Heart right ventricle (tissue), 16 donors: ENCODE data around the gene PADI2. TPM values are rescaled to one million over a fixed set of nuclear protein-coding genes. Genes with fewer than 3 reads are reported as not detected.

Experiments used
- ATAC-seq, 8 donors: fragments of 200-7000 bp; cut with Tn5 transposase; one replicate each; pipeline ENCODE4 v1.9.1; 2020; ENCODE audit warnings: mild to moderate bottlenecking in 8 of 8, moderate library complexity in 8 of 8, moderate number of reproducible peaks in 1 of 8
- DNase-seq, 2 donors: peaks; one replicate each; pipeline ENCODE4 v3.0.0-alpha.2; 2020
- H3K27ac ChIP-seq, 10 donors: fragments of 200-600 bp; sonication (generic) in 2 of 10; one replicate each; pipeline versions ENCODE4 v1.5.0 to v1.8.0; 2020 to 2022; ENCODE audit warnings: mild to moderate bottlenecking in 3 of 10
- H3K27me3 ChIP-seq, 7 donors: fragments of 200-600 bp; one replicate each; pipeline ENCODE4 v1.8.0; 2021 to 2022; ENCODE audit warnings: mild to moderate bottlenecking in 2 of 7
- H3K36me3 ChIP-seq, 9 donors: fragments of 200-600 bp; sonication (generic) in 1 of 9; one replicate each; pipeline versions ENCODE4 v1.5.0 to v1.8.0; 2020 to 2022; ENCODE audit warnings: mild to moderate bottlenecking in 2 of 9
- H3K4me1 ChIP-seq, 9 donors: fragments of 200-600 bp; sonication (generic) in 1 of 9; one replicate each; pipeline versions ENCODE4 v1.5.0 to v1.8.0; 2020 to 2022; ENCODE audit warnings: mild to moderate bottlenecking in 4 of 9
- H3K4me3 ChIP-seq, 10 donors: fragments of 200-600 bp; sonication (generic) in 2 of 10; one replicate each; pipeline versions ENCODE4 v1.5.0 to v1.8.0; 2020 to 2022; ENCODE audit warnings: mild to moderate bottlenecking in 7 of 10, moderate library complexity in 2 of 10
- H3K9me3 ChIP-seq, 11 donors: fragments of 200-600 bp in 10 of 11; sonication (generic) in 2 of 11; one replicate each; pipeline versions ENCODE4 v1.5.0 to v1.8.0; 2013 to 2022; ENCODE audit warnings: mild to moderate bottlenecking in 2 of 11, control low read depth in 1 of 11, moderate library complexity in 1 of 11
- CTCF ChIP-seq, 9 donors: fragments of 200-600 bp; sonication (generic) in 2 of 9; IDR thresholded peaks; one replicate each; pipeline versions ENCODE4 v1.5.0 to v1.8.0; 2021 to 2022; ENCODE audit warnings: antibody characterized with exemption in 9 of 9, mild to moderate bottlenecking in 5 of 9, moderate library complexity in 1 of 9
- WGBS, 2 donors: extraction: QIAGEN DNeasy Blood & Tissue Kit; methylation state at CpG; one replicate each; pipeline ENCODE4 v1.1.7; 2013; ENCODE audit warnings: inconsistent platforms in 1 of 2; 5-methylcytosine and 5-hydroxymethylcytosine counted together
- intact Hi-C, 10 donors: fragments of 100-400 bp; cut with DNase I; formaldehyde crosslinking; loops; one replicate each; pipeline versions ENCODE4 v1.11.1 to v1.14.2; 2022
- polyA plus RNA-seq, 2 donors: library from polyadenylated mRNA; stranded (reverse); fragments of 200-250 nt; gene quantifications; one replicate each; pipeline ENCODE4 v1.2.3, GENCODE V29; 2013
- total RNA-seq, 10 donors: library from RNA; stranded (reverse); fragmentation: NEBNext Ultra II Directional in 3 of 10; extraction: Animal tissue kit (Norgen Biotek cat#: 25700) in 3 of 10; gene quantifications; one replicate each; pipeline versions ENCODE4 v1.2.1 to v1.2.4, GENCODE V29; 2021 to 2023
- donor health status: Arrhythmogenic right ventricular cardiomyopathy.
- donor health status: ischemic (EF 13 %, LVEDD 7.1; RV severe dilation, severe dysfunction).
- donor health status: healthy with polysubstance abuse.
- donor health status: DM: no; HTN: yes; CAD: no.
- donor health status: DM: no; HTN: no; CAD: no.
- donor health status: ischemic (EF 25% LVEDD 6.9; RV normal size, moderate dysfunction).
- donor health status: ischemic (EF 25% LVEDD 5.7; RV mildly dilated, moderate dysfunction).
- donor health status: healthy.
- donor health status: DM: yes; HTN: yes; CAD: no.
- donor health status: Ischemic cardiomyopathy.
- donor health status: ischemic (EF 35%, LVEDD 5.7; RV mildly dilated, moderate dysfunction).
- donor health status: nonischemic (EF 11% LVEDD 7.7; RV severe dilation, severe dysfunction).
- donor health status: DM: yes; HTN: yes; CAD: no.
- donor health status: PGD.
- donor health status: ischemic (EF 29% LVEDD 5.4; RV normal size, mild dysfunction).
- donor health status: nonischemic (EF 23%, LVEDD 6.1; RV moderate dilation, normal function).

The PADI2 gene
- total and polyA plus RNA-seq, 12 donors = 0.07 to 1.1 (median 0.47) TPM

GRCh38 chr1:17052641-17053040 is 66.6 kb downstream of the PADI2 start:
- no peaks in the 10 kb centered on the region for H3K9me3 ChIP-seq
- ATAC-seq = no peak
- peak overlapping the region in 9 of 10 donors; percentile 66 to 86 (median 76) for H3K4me3 ChIP-seq
- DNase-seq = no peak
- peak overlapping the region in 7 of 10 donors; percentile 79 to 92 (median 90) for H3K27ac ChIP-seq
- H3K36me3 ChIP-seq = peaks cover 0 to 38% (median 18%) of the 10 kb centered on the region in 9 donors
- no peak for TF ChIP-seq CTCF (IDR thresholded peaks at IDR 0.05)
- H3K27me3 ChIP-seq = no peaks in the 10 kb centered on the region
- H3K4me1 ChIP-seq = peaks cover 5 to 45% (median 28%) of the 10 kb centered on the region in 9 donors
- intact Hi-C loops = loop anchor here in 1 of 10 donors (5.0 kb wide), 1 partner anchor 40 kb away; the partner anchor contains the start of gene ATP13A2

GRCh38 chr1:17052038-17052437 is 67.2 kb downstream of the PADI2 start:
- no peak overlapping the region for H3K27ac ChIP-seq
- H3K4me3 ChIP-seq = peak overlapping the region in 2 of 10 donors; percentile 77 to 86
- H3K27me3 ChIP-seq = no peaks in the 10 kb centered on the region
- DNase-seq = no peak
- no peak for ATAC-seq
- H3K4me1 ChIP-seq = peaks cover 5 to 50% (median 31%) of the 10 kb centered on the region in 9 donors
- no peak for TF ChIP-seq CTCF (IDR thresholded peaks at IDR 0.05)
- peaks cover 0 to 38% (median 18%) of the 10 kb centered on the region in 9 donors for H3K36me3 ChIP-seq
- intact Hi-C loops = loop anchor here in 1 of 10 donors (5.0 kb wide), 1 partner anchor 40 kb away; the partner anchor contains the start of gene ATP13A2
- WGBS, 2 donors = 70 to 82% methylated on average over 1 of the region's 1 CpG
- no peaks in the 10 kb centered on the region for H3K9me3 ChIP-seq

GRCh38 chr1:17047924-17048323 is 71.3 kb downstream of the PADI2 start:
- ATAC-seq (peak in 2 of 8 donors; percentile 27 to 31), DNase-seq (no peak)
- no peak for TF ChIP-seq CTCF (IDR thresholded peaks at IDR 0.05)
- Histone ChIP-seq H3K27me3 (no peaks in the 10 kb centered on the region), H3K4me3 (no peak overlapping the region), H3K4me1 (peaks cover 5 to 63% (median 43%) of the 10 kb centered on the region in 9 donors), H3K27ac (peak overlapping the region in 1 of 10 donors; percentile 26), H3K9me3 (no peaks in the 10 kb centered on the region), H3K36me3 (peaks cover 0 to 62% (median 34%) of the 10 kb centered on the region in 9 donors)
- intact Hi-C loops = loop anchor here in 8 of 10 donors (2.0 to 5.0 kb wide), 5 partner anchors 36 to 97 kb away; partner anchors contain the start of gene ATP13A2 (in 1 of the 8)
- WGBS, 2 donors = 80 to 81% methylated on average over 5 of the region's 5 CpGs

GRCh38 chr1:17046334-17046657 is 73.0 kb downstream of the PADI2 start:
- ATAC-seq = no peak
- DNase-seq = no peak
- intact Hi-C loops = loop anchor here in 7 of 10 donors (1.0 to 5.0 kb wide), 6 partner anchors 34 to 95 kb away; partner anchors contain the start of gene ATP13A2 (in 1 of the 7)
- Histone ChIP-seq H3K27me3 (no peaks in the 10 kb centered on the region), H3K9me3 (no peaks in the 10 kb centered on the region), H3K36me3 (peaks cover 0 to 67% (median 43%) of the 10 kb centered on the region in 9 donors), H3K4me3 (no peak overlapping the region), H3K27ac (no peak overlapping the region), H3K4me1 (peaks cover 0 to 47% (median 29%) of the 10 kb centered on the region in 9 donors)
- 57 to 71% methylated on average over 3 of the region's 3 CpGs for WGBS, 2 donors
- peak in 3 of 9 donors; percentile 1 to 5 (median 3) for TF ChIP-seq CTCF (IDR thresholded peaks at IDR 0.05)
